HL-60 (cell line): ENCODE data around the gene CFAP99.

ENCODE experiments used
- DNase-seq, 2 experiments: peaks; one replicate each; pipeline ENCODE4 v3.0.0-alpha.2; 2010 to 2020; ENCODE audit warnings: low read depth in 1 of 2, low spot score in 1 of 2
- H3K27ac ChIP-seq: fragments of 250-450 bp; sonication (Bioruptor Pico); replicated peaks from 2 replicates; pipeline ENCODE4 v1.5.1; 2020; ENCODE audit warnings: mild to moderate bottlenecking, moderate library complexity
- H3K27me3 ChIP-seq: fragments of 250-450 bp; sonication (Bioruptor Pico); 2 replicates; pipeline ENCODE4 v1.5.1; 2021; ENCODE audit warnings: mild to moderate bottlenecking, moderate library complexity; ENCODE audit not compliant: insufficient read depth, poor library complexity, severe bottlenecking
- H3K4me3 ChIP-seq: replicated peaks from 2 replicates; pipeline ENCODE4 v1.5.1; 2011; ENCODE audit warnings: mild to moderate bottlenecking, control low read depth, low read length; ENCODE audit not compliant: insufficient read depth
- GABPA ChIP-seq: IDR thresholded peaks from 2 replicates; pipeline ENCODE4 v1.6.1; 2012; ENCODE audit warnings: low read depth
- POLR2AphosphoS5 ChIP-seq: IDR thresholded peaks from 2 replicates; pipeline ENCODE4 v1.6.1; 2012; ENCODE audit warnings: low read depth
- SPI1 ChIP-seq: IDR thresholded peaks from 2 replicates; pipeline ENCODE4 v1.6.1; 2012; ENCODE audit warnings: low read depth, mild to moderate bottlenecking, borderline replicate concordance
- TF ChIP-seq, protein P1 (sequence below): IDR thresholded peaks from 2 replicates; pipeline ENCODE4 v1.6.1; 2012; ENCODE audit warnings: low read depth; ENCODE audit not compliant: insufficient replicate concordance
- TF ChIP-seq, protein P2 (sequence below): IDR thresholded peaks from one replicate; pipeline ENCODE4 v1.5.1; 2011; ENCODE audit warnings: low read length, control low read depth, inconsistent platforms; ENCODE audit not compliant: insufficient read depth

The CFAP99 gene

DNA sequence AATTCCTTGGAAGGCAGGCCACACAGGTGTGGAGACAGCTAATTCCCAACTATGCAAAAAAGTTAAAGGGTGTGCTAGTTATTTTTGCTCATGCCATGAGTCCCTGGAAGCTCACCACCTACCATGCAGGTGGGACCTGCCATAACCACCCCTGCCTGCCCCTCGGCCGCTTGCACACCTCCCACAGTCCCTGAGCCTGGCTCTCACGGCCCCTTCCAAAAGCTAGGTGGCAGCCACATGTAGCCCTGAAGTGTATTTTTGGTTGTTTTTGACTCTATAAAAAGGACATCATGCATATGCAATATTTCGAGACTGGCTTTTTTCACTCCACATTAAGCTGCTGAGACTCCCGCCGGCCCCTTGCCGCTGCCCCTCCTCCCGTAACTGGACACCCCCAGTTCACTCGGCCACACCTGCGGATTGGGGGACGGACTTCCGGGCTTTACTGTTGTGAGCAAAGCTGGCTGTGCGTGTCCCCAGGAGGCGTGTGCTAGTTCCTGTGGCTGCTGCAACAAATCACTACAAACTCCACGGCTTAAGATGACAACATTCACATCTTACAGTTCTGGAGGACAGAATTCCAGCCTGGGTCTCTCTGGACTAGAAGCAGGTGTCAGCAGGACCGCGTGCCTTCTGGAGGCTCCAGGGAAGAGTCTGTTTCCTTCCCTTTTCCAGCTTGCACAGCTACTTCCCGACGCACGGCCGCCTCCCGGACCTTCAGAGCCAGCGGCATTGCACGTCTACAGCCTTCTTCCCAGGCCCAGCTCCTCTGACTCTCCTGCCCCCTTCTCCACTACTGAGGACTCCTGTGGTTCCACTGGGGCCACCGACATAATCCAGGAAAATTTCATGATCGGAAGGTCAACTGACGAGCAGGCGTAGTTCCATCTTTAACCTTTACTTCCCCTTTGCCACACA is 25.1 kb upstream of the CFAP99 start:
- H3K27me3 ChIP-seq, result peaks cover 6% of the 10 kb centered on the region
- TF ChIP-seq SPI1, result no peak
- no peak for TF ChIP-seq POLR2AphosphoS5
- no peak for TF ChIP-seq GABPA
- TF ChIP-seq, protein P1, sequence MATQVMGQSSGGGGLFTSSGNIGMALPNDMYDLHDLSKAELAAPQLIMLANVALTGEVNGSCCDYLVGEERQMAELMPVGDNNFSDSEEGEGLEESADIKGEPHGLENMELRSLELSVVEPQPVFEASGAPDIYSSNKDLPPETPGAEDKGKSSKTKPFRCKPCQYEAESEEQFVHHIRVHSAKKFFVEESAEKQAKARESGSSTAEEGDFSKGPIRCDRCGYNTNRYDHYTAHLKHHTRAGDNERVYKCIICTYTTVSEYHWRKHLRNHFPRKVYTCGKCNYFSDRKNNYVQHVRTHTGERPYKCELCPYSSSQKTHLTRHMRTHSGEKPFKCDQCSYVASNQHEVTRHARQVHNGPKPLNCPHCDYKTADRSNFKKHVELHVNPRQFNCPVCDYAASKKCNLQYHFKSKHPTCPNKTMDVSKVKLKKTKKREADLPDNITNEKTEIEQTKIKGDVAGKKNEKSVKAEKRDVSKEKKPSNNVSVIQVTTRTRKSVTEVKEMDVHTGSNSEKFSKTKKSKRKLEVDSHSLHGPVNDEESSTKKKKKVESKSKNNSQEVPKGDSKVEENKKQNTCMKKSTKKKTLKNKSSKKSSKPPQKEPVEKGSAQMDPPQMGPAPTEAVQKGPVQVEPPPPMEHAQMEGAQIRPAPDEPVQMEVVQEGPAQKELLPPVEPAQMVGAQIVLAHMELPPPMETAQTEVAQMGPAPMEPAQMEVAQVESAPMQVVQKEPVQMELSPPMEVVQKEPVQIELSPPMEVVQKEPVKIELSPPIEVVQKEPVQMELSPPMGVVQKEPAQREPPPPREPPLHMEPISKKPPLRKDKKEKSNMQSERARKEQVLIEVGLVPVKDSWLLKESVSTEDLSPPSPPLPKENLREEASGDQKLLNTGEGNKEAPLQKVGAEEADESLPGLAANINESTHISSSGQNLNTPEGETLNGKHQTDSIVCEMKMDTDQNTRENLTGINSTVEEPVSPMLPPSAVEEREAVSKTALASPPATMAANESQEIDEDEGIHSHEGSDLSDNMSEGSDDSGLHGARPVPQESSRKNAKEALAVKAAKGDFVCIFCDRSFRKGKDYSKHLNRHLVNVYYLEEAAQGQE, result no peak
- TF ChIP-seq, protein P2, sequence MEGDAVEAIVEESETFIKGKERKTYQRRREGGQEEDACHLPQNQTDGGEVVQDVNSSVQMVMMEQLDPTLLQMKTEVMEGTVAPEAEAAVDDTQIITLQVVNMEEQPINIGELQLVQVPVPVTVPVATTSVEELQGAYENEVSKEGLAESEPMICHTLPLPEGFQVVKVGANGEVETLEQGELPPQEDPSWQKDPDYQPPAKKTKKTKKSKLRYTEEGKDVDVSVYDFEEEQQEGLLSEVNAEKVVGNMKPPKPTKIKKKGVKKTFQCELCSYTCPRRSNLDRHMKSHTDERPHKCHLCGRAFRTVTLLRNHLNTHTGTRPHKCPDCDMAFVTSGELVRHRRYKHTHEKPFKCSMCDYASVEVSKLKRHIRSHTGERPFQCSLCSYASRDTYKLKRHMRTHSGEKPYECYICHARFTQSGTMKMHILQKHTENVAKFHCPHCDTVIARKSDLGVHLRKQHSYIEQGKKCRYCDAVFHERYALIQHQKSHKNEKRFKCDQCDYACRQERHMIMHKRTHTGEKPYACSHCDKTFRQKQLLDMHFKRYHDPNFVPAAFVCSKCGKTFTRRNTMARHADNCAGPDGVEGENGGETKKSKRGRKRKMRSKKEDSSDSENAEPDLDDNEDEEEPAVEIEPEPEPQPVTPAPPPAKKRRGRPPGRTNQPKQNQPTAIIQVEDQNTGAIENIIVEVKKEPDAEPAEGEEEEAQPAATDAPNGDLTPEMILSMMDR, result no peak
- H3K4me3 ChIP-seq, result no peak overlapping the region
- no peak overlapping the region for H3K27ac ChIP-seq
- no peak for DNase-seq

DNA sequence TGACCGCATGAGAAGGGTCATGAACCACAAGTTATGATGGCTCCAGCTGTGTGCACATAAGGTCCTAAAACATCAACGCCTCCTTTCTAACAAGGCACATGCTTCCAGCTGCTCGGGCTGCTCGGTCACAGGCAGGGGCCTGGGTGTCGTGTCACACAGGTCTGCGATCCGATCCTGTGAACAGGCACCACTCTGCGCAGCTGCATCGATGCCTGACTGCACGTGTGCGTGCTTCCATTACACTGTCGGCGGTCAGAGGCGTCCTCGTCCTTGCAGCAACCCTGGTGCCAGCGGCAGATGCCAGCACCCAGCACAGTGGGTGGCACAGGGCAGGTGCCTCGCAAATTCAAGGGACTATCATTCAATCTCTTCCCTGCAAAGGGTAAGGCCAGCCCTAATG is 24.2 kb upstream of the CFAP99 start:
- Histone ChIP-seq H3K27ac (no peak overlapping the region), H3K4me3 (no peak overlapping the region), H3K27me3 (peaks cover 6% of the 10 kb centered on the region)
- no peak for DNase-seq
- TF ChIP-seq SPI1 (no peak), POLR2AphosphoS5 (no peak), GABPA (no peak)
- TF ChIP-seq, protein P1, result no peak
- TF ChIP-seq, protein P2, result no peak

DNA sequence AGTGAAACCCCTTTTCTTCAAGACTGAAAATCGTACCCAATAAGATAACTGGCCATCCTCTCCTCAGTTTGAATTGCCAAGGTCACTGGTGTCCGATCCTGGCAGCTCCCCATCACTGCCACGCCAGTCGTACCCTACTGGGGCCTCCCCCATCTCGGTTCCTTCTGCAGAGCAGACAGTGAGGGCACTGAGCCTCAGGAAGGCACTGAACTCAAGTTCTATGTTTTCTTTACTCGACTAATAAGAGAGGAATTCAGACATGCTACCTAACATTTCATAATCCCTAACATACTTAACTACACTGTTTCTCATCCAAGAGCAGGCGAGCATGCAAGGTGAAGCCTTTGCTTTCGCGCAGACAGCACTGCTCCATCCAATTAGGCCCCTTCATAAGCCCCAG is 23.7 kb upstream of the CFAP99 start:
- Histone ChIP-seq H3K27ac (no peak overlapping the region), H3K27me3 (peaks cover 6% of the 10 kb centered on the region), H3K4me3 (no peak overlapping the region)
- TF ChIP-seq POLR2AphosphoS5 (no peak), SPI1 (no peak), GABPA (no peak)
- TF ChIP-seq, protein P2, result no peak
- TF ChIP-seq, protein P1, result no peak
- DNase-seq, result no peak
